Heart left ventricle (tissue), 16 donors: Measurements from ENCODE around the gene ZNF544. TPM values are rescaled to one million over a fixed set of nuclear protein-coding genes. Genes with fewer than 3 reads are reported as not detected.

Source experiments
- ATAC-seq, 4 donors: fragments of 200-7000 bp; cut with Tn5 transposase; one replicate each; pipeline ENCODE4 v1.9.1; 2020 to 2022; ENCODE audit warnings: moderate library complexity in 4 of 4, mild to moderate bottlenecking in 3 of 4, moderate number of reproducible peaks in 1 of 4
- DNase-seq, 5 donors: peaks; one replicate each; pipeline ENCODE4 v3.0.0-alpha.2; 2020
- H3K27ac ChIP-seq, 12 donors: fragments of 200-600 bp; sonication (generic) in 4 of 12; one replicate each; pipeline versions ENCODE4 v1.5.0 to v1.8.0; 2016 to 2022; ENCODE audit warnings: mild to moderate bottlenecking in 2 of 12
- H3K27me3 ChIP-seq, 9 donors: fragments of 200-600 bp; sonication (generic) in 2 of 9; one replicate each; pipeline versions ENCODE4 v1.5.1 to v1.8.0; 2016 to 2022; ENCODE audit warnings: mild to moderate bottlenecking in 3 of 9
- H3K36me3 ChIP-seq, 9 donors: fragments of 200-600 bp; sonication (generic) in 2 of 9; one replicate each; pipeline versions ENCODE4 v1.5.0 to v1.8.0; 2018 to 2022; ENCODE audit warnings: mild to moderate bottlenecking in 2 of 9
- H3K4me1 ChIP-seq, 12 donors: fragments of 200-600 bp; sonication (generic) in 4 of 12; one replicate each; pipeline versions ENCODE4 v1.5.0 to v1.8.0; 2016 to 2022; ENCODE audit warnings: mild to moderate bottlenecking in 3 of 12
- H3K4me3 ChIP-seq, 12 donors: fragments of 200-600 bp; sonication (generic) in 4 of 12; one replicate each; pipeline versions ENCODE4 v1.5.0 to v1.8.0; 2017 to 2022; ENCODE audit warnings: mild to moderate bottlenecking in 9 of 12, moderate library complexity in 4 of 12
- H3K9me3 ChIP-seq, 12 donors: fragments of 200-600 bp; sonication (generic) in 4 of 12; one replicate each; pipeline versions ENCODE4 v1.5.0 to v1.8.0; 2016 to 2022; ENCODE audit warnings: mild to moderate bottlenecking in 1 of 12
- CTCF ChIP-seq, 12 donors: fragments of 200-600 bp; sonication (generic) in 4 of 12; IDR thresholded peaks; one replicate each; pipeline versions ENCODE4 v1.5.0 to v1.8.0; 2018 to 2022; ENCODE audit warnings: antibody characterized with exemption in 12 of 12, mild to moderate bottlenecking in 5 of 12
- POLR2A ChIP-seq, 2 donors: fragments of 450-650 bp; IDR thresholded peaks; one replicate each; pipeline ENCODE4 v1.6.1; 2017; ENCODE audit warnings: antibody characterized with exemption in 2 of 2, mild to moderate bottlenecking in 2 of 2, moderate library complexity in 2 of 2
- WGBS, 4 donors: extraction: QIAGEN DNeasy Blood & Tissue Kit in 2 of 4; methylation state at CpG; one replicate each; pipeline versions ENCODE4 v1.1.5 to v1.1.7; 2013 to 2018; 5-methylcytosine and 5-hydroxymethylcytosine counted together
- intact Hi-C, 10 donors: fragments of 100-400 bp; cut with DNase I; formaldehyde crosslinking; loops; one replicate each; pipeline versions ENCODE4 v1.11.1 to v1.14.2; 2022
- polyA plus RNA-seq, 2 donors: library from polyadenylated mRNA; stranded (reverse); fragments of 200-250 nt; gene quantifications; one replicate each; pipeline ENCODE4 v1.2.3, GENCODE V29; 2013
- total RNA-seq, 9 donors: library from RNA; depleted of rRNA in 2 of 9; stranded (reverse); fragments of >200 nt in 2 of 9; fragmentation: NEBNext Ultra II Directional in 3 of 9; extraction: Animal tissue kit (Norgen Biotek cat#: 25700) in 3 of 9; gene quantifications; one replicate each; pipeline versions ENCODE4 v1.1.0 to v1.2.4, GENCODE V29; 2016 to 2023
- donor health status: ischemic (EF 13 %, LVEDD 7.1; RV severe dilation, severe dysfunction).
- donor health status: healthy with polysubstance abuse.
- donor health status: DM: no; HTN: yes; CAD: no.
- donor health status: DM: no; HTN: no; CAD: no.
- donor health status: ischemic (EF 25% LVEDD 6.9; RV normal size, moderate dysfunction).
- donor health status: ischemic (EF 25% LVEDD 5.7; RV mildly dilated, moderate dysfunction).
- donor health status: healthy.
- donor health status: DM: yes; HTN: yes; CAD: no.
- donor health status: ischemic (EF 35%, LVEDD 5.7; RV mildly dilated, moderate dysfunction).
- donor health status: nonischemic (EF 11% LVEDD 7.7; RV severe dilation, severe dysfunction).
- donor health status: DM: yes; HTN: yes; CAD: no.
- donor health status: PGD.
- donor health status: ischemic (EF 29% LVEDD 5.4; RV normal size, mild dysfunction).
- donor health status: nonischemic (EF 23%, LVEDD 6.1; RV moderate dilation, normal function).

Gene ZNF544
- total and polyA plus RNA-seq, 11 donors: 20.8 to 38.7 (median 22.3) TPM

- intact Hi-C loops: loop anchor here in 3 of 10 donors (5.0 to 10.0 kb wide), 3 partner anchors 57 to 135 kb away; no protein-coding TSS in a partner anchor
- H3K36me3 ChIP-seq: peaks cover 30 to 98% (median 62%) of the 10 kb centered on the region in 9 donors
- H3K27me3 ChIP-seq: no peaks in the 10 kb centered on the region
- no peak overlapping the region for H3K4me3 ChIP-seq
- H3K4me1 ChIP-seq: no peaks in the 10 kb centered on the region
- ATAC-seq (no peak), DNase-seq (no peak)
- H3K27ac ChIP-seq: no peak overlapping the region
- WGBS, 4 donors: 93 to 98% (median 98%) methylated on average over 19 of the region's 19 CpGs
- H3K9me3 ChIP-seq: peaks cover 21 to 100% (median 99%) of the 10 kb centered on the region in 12 donors
- TF ChIP-seq POLR2A (IDR thresholded peaks at IDR 0.05) (no peak), CTCF (IDR thresholded peaks at IDR 0.05) (no peak)
Observed at GRCh38 chr19:58261968-58262921, 33.5 kb downstream of the ZNF544 start.

GRCh38 chr19:58262922-58263296, 34.2 kb downstream of the ZNF544 start:
- intact Hi-C loops: loop anchor here in 3 of 10 donors (5.0 to 10.0 kb wide), 3 partner anchors 58 to 136 kb away; no protein-coding TSS in a partner anchor
- no peaks in the 10 kb centered on the region for H3K27me3 ChIP-seq
- peaks cover 30 to 98% (median 56%) of the 10 kb centered on the region in 9 donors for H3K36me3 ChIP-seq
- ATAC-seq (no peak), DNase-seq (no peak)
- H3K27ac ChIP-seq: no peak overlapping the region
- TF ChIP-seq POLR2A (IDR thresholded peaks at IDR 0.05) (no peak), CTCF (IDR thresholded peaks at IDR 0.05) (no peak)
- peaks cover 21 to 100% (median 99%) of the 10 kb centered on the region in 12 donors for H3K9me3 ChIP-seq
- no peaks in the 10 kb centered on the region for H3K4me1 ChIP-seq
- no peak overlapping the region for H3K4me3 ChIP-seq
- WGBS, 4 donors: 95 to 99% (median 97%) methylated on average over 7 of the region's 7 CpGs

DNA sequence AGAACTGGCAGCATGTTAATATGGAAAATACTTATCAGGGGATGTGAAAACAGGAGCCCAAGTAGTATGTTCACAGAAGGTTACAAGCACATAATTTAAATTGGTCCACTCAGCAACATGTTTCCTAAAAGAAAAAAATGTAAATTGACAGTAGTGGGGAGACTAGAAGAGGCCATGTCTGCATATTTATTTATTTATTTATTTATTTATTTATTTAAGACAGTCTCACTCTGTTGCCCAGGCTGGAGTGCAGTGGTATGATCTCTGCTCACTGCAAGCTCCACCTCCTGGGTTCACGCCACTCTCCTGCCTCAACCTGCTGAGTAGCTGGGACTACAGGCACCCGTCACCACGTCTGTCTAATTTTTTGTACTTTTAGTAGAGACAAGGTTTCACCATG, 36.4 kb downstream of the ZNF544 start:
- peaks cover 20 to 92% (median 40%) of the 10 kb centered on the region in 9 donors for H3K36me3 ChIP-seq
- no peak overlapping the region for H3K4me3 ChIP-seq
- TF ChIP-seq CTCF (IDR thresholded peaks at IDR 0.05): no peak
- no peaks in the 10 kb centered on the region for H3K4me1 ChIP-seq
- no peak for ATAC-seq
- DNase-seq: no peak
- WGBS, 4 donors: 97 to 98% (median 97%) methylated on average over 3 of the region's 3 CpGs
- H3K27ac ChIP-seq: no peak overlapping the region
- intact Hi-C loops: loop anchor here in 1 of 10 donors (10.0 kb wide), 1 partner anchor 60 kb away; no protein-coding TSS in a partner anchor
- no peaks in the 10 kb centered on the region for H3K27me3 ChIP-seq
- peaks cover 18 to 100% (median 99%) of the 10 kb centered on the region in 12 donors for H3K9me3 ChIP-seq

GRCh38 chr19:58268344-58268743, 39.6 kb downstream of the ZNF544 start:
- 92 to 95% (median 94%) methylated on average over 3 of the region's 3 CpGs for WGBS, 4 donors
- Histone ChIP-seq H3K9me3 (peaks cover 11 to 100% (median 97%) of the 10 kb centered on the region in 12 donors), H3K27ac (no peak overlapping the region), H3K4me3 (no peak overlapping the region), H3K4me1 (no peaks in the 10 kb centered on the region), H3K36me3 (peaks cover 2 to 92% (median 23%) of the 10 kb centered on the region in 9 donors), H3K27me3 (no peaks in the 10 kb centered on the region)
- no peak for DNase-seq
- TF ChIP-seq CTCF (IDR thresholded peaks at IDR 0.05) (no peak), POLR2A (IDR thresholded peaks at IDR 0.05) (no peak)
- intact Hi-C loops: loop anchor here in 1 of 10 donors (10.0 kb wide), 1 partner anchor 64 kb away; no protein-coding TSS in a partner anchor
- no peak for ATAC-seq
